Right atrium auricular region (tissue), 2 donors: ENCODE results near the gene LSG1. TPM values are rescaled to one million over a fixed set of nuclear protein-coding genes. Genes with fewer than 3 reads are reported as not detected.

Experiments
- DNase-seq: peaks from one replicate; pipeline ENCODE4 v3.0.0-alpha.2; 2019; ENCODE audit warnings: low spot score
- H3K27ac ChIP-seq, 2 donors: fragments of 200-600 bp; sonication (generic); 1 replicate in 1 of 2; 2 replicates in 1 of 2; pipeline ENCODE4 v1.5.1; 2016 to 2019
- H3K27me3 ChIP-seq, 2 donors: fragments of 200-600 bp; sonication (generic); one replicate each; pipeline versions ENCODE4 v1.5.1 to v1.6.0; 2017 to 2019
- H3K36me3 ChIP-seq: fragments of 200-600 bp; sonication (generic); one replicate; pipeline ENCODE4 v1.5.1; 2016
- H3K4me1 ChIP-seq, 2 donors: fragments of 200-600 bp; sonication (generic); one replicate each; pipeline versions ENCODE4 v1.5.1 to v1.6.0; 2017 to 2019
- H3K4me3 ChIP-seq, 2 donors: fragments of 200-600 bp; sonication (generic); 1 replicate in 1 of 2; 2 replicates in 1 of 2; pipeline ENCODE4 v1.5.1; 2017 to 2019; ENCODE audit warnings: mild to moderate bottlenecking in 1 of 2, moderate library complexity in 1 of 2
- H3K9me3 ChIP-seq, 2 donors: fragments of 200-600 bp; sonication (generic); one replicate each; pipeline ENCODE4 v1.5.1; 2019
- total RNA-seq, 2 donors: library from RNA; depleted of rRNA; stranded (reverse); fragments of >200 nt; gene quantifications; one replicate each; pipeline ENCODE4 v1.1.0, GENCODE V29; 2016
- TF ChIP-seq, protein P1 (sequence below), 2 donors: fragments of 200-600 bp; sonication (generic); IDR thresholded peaks; one replicate each; pipeline ENCODE4 v1.5.1; 2019; ENCODE audit warnings: antibody characterized with exemption in 2 of 2

Gene LSG1
- total RNA-seq, 2 donors from 2014 or later: 15.1 to 20.5 TPM

DNA sequence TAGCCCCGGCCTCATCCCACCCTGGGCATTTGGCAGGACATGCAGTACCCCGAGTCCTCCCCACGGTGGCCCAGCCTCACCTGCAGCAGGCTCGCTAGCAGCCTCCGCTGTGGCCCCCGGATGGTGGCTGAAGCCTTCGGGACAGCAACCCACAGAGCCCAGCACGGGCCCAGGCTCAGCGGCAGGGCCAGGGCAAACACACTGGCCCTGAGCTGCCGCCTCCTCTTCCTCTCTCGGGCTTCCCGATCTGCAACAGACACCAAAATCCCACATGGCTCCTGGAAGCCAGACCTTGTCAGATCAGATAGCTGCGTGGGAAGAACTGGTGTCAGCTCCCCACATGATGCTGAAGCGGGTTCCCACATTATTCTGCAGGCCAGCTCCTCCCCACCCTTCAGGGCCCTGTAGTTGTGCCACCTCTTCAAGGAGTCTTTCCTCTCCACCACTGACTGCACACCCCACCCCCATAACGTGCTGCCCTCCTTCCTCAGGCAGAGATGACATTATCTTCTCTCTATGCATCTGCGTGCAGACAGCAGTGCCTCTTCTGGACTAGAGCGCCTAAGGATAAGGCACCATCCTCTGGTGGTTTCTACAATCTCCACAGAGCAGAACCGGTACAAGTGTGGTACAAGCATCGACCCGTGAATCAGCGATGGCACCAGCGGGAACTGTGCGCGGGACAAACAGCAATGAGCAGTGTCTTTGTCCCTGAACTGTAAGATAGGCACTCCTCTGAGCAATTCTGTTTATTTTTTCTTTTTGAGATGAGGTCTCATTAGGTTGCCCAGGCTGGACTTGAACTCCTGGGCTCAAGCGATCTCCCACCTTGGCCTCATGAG is 48.3 kb downstream of the LSG1 start:
- H3K27ac ChIP-seq: no peak overlapping the region
- H3K9me3 ChIP-seq: no peaks in the 10 kb centered on the region
- H3K36me3 ChIP-seq: peaks cover 15% of the 10 kb centered on the region
- no peak for DNase-seq
- no peak overlapping the region for H3K4me3 ChIP-seq
- TF ChIP-seq, protein P1, sequence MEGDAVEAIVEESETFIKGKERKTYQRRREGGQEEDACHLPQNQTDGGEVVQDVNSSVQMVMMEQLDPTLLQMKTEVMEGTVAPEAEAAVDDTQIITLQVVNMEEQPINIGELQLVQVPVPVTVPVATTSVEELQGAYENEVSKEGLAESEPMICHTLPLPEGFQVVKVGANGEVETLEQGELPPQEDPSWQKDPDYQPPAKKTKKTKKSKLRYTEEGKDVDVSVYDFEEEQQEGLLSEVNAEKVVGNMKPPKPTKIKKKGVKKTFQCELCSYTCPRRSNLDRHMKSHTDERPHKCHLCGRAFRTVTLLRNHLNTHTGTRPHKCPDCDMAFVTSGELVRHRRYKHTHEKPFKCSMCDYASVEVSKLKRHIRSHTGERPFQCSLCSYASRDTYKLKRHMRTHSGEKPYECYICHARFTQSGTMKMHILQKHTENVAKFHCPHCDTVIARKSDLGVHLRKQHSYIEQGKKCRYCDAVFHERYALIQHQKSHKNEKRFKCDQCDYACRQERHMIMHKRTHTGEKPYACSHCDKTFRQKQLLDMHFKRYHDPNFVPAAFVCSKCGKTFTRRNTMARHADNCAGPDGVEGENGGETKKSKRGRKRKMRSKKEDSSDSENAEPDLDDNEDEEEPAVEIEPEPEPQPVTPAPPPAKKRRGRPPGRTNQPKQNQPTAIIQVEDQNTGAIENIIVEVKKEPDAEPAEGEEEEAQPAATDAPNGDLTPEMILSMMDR (IDR thresholded peaks at IDR 0.05): no peak
- no peaks in the 10 kb centered on the region for H3K4me1 ChIP-seq
- no peaks in the 10 kb centered on the region for H3K27me3 ChIP-seq

DNA sequence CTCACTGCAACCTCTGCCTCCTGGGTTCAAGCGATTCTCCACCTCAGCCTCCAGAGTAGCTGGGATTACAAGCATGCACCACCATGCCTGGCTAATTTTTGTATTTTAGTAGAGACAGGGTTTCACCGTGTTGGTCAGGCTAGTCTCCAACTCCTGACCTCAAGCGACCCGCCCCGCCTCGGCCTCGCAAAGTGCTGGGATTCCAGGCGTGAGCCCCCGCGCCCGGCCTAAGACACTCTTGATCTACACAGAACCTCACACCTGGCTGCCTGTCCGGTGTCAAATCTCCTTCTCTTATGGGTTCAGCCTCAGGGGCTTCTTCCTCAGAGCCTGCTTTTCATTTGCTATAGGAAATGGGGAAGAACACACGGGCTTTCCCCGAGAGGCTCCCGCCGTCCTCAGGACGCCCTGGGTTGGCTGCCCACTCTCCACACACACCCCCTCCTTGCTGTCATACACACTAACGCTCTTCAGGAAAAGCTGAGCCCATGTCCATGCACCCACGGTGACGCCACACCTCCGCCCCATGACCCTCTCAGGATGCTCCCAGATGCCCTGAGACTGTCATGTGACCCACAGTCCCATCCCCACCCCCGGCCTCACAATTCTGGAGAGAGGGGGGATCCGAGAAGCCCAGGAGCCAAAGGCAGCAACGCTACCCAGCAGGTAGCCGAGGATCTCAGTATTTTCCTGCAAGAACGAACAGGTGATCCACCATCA is 49.2 kb downstream of the LSG1 start:
- no peak overlapping the region for H3K4me3 ChIP-seq
- H3K9me3 ChIP-seq: no peaks in the 10 kb centered on the region
- TF ChIP-seq, protein P1 (IDR thresholded peaks at IDR 0.05): no peak
- no peak for DNase-seq
- peaks cover 10% of the 10 kb centered on the region for H3K36me3 ChIP-seq
- H3K27ac ChIP-seq: no peak overlapping the region
- no peaks in the 10 kb centered on the region for H3K4me1 ChIP-seq
- no peaks in the 10 kb centered on the region for H3K27me3 ChIP-seq

DNA sequence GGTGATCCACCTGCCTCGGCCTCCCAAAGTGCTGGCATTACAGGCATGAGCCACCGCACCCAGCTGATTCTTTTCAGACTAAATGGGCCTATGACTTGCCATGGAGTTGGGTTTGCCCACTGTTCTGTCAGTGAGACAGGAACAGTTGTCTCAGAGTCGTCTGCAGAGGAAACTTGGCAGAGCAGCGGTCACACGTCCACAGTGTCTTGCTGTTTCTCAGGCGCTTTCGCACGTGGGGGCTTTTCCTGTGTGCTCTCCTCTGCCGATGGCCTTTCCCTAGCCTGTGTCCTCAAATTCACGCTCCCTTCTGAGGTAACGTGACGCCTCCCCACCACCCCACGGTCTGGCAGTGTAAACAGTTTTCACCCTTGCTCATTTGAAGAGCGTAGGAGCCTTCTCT is 50.0 kb downstream of the LSG1 start:
- no peak overlapping the region for H3K27ac ChIP-seq
- no peaks in the 10 kb centered on the region for H3K4me1 ChIP-seq
- DNase-seq: no peak
- TF ChIP-seq, protein P1 (IDR thresholded peaks at IDR 0.05): no peak
- H3K9me3 ChIP-seq: no peaks in the 10 kb centered on the region
- peaks cover 8% of the 10 kb centered on the region for H3K36me3 ChIP-seq
- no peaks in the 10 kb centered on the region for H3K27me3 ChIP-seq
- no peak overlapping the region for H3K4me3 ChIP-seq

DNA sequence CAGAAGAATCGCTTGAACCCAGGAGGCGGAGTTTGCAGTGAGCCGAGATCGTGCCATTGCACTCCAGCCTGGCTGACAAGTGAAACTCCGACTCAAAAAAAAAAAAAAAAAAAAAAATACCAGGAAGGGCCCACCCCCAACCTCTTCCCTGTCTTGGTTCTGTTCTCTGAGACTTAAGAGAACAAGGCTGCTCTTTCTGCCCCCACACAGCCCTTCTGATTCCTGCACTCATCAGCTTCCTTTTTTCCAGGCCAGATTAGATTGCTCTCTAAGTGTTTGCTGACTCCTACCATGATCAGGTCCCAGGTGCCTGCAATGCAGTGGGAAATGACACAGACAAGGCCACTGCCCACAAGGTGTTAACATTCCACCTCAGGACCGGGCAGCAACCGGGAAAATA is 51.8 kb downstream of the LSG1 start:
- Histone ChIP-seq H3K36me3 (no peaks in the 10 kb centered on the region), H3K4me3 (no peak overlapping the region), H3K4me1 (no peaks in the 10 kb centered on the region), H3K27ac (no peak overlapping the region), H3K27me3 (no peaks in the 10 kb centered on the region), H3K9me3 (no peaks in the 10 kb centered on the region)
- DNase-seq: no peak
- TF ChIP-seq, protein P1 (IDR thresholded peaks at IDR 0.05): no peak

DNA sequence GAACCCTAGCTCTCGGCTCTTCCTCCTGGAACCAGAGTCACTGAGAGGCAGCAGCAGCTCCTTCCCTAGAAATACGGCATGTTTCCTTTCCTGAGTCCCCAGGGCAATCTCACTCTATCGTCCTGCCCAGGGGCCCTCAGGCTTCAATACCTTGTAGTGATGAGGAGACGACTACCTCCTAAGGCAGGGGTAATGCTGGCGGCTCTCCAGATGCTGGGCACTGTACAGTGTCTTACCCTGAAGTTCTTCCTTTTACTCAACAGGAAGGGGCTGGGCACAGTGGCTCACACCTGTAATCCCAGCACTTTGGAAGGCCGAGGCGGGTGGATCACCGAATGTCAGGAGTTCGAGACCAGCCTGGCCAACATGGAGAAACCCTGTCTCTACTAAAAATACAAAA is 52.2 kb downstream of the LSG1 start:
- no peaks in the 10 kb centered on the region for H3K36me3 ChIP-seq
- H3K4me1 ChIP-seq: no peaks in the 10 kb centered on the region
- no peaks in the 10 kb centered on the region for H3K9me3 ChIP-seq
- DNase-seq: no peak
- TF ChIP-seq, protein P1 (IDR thresholded peaks at IDR 0.05): no peak
- H3K4me3 ChIP-seq: no peak overlapping the region
- H3K27ac ChIP-seq: no peak overlapping the region
- H3K27me3 ChIP-seq: no peaks in the 10 kb centered on the region
